Mucosa of stomach (tissue), 1 donor: ENCODE measurements around the gene DNMBP.

ENCODE experiments used
- H3K27me3 ChIP-seq: one replicate; pipeline ENCODE4 v1.7.0; 2013; ENCODE audit warnings: mild to moderate bottlenecking, low read length; ENCODE audit not compliant: control insufficient read depth, insufficient read depth
- H3K36me3 ChIP-seq: one replicate; pipeline ENCODE4 v1.7.0; 2013; ENCODE audit warnings: low read length; ENCODE audit not compliant: control insufficient read depth, insufficient read depth
- H3K4me1 ChIP-seq: one replicate; pipeline ENCODE4 v1.7.0; 2013; ENCODE audit warnings: mild to moderate bottlenecking, low read length; ENCODE audit not compliant: control insufficient read depth, insufficient read depth
- H3K4me3 ChIP-seq: one replicate; pipeline ENCODE4 v1.7.0; 2013; ENCODE audit warnings: low read length
- H3K9ac ChIP-seq: one replicate; pipeline ENCODE4 v1.7.0; 2013; ENCODE audit warnings: mild to moderate bottlenecking, low read length, moderate library complexity
- H3K9me3 ChIP-seq: one replicate; pipeline ENCODE4 v1.7.0; 2013; ENCODE audit warnings: mild to moderate bottlenecking, low read length, moderate library complexity; ENCODE audit not compliant: control insufficient read depth
- donor health status: Pancreatic carcinoma.

DNMBP gene

GRCh38 chr10:100009283-100009792 lies 409 bp downstream of the DNMBP start:
- Histone ChIP-seq H3K9ac (peak overlapping the region; percentile 73), H3K4me3 (peak overlapping the region; percentile 72), H3K36me3 (no peaks in the 10 kb centered on the region), H3K4me1 (peaks cover 13% of the 10 kb centered on the region), H3K9me3 (no peaks in the 10 kb centered on the region), H3K27me3 (no peaks in the 10 kb centered on the region)

- Histone ChIP-seq H3K9ac (peak overlapping the region; percentile 73), H3K9me3 (no peaks in the 10 kb centered on the region), H3K27me3 (no peaks in the 10 kb centered on the region), H3K4me3 (peak overlapping the region; percentile 72), H3K4me1 (peaks cover 13% of the 10 kb centered on the region), H3K36me3 (no peaks in the 10 kb centered on the region)
These were observed 952 bp downstream of the DNMBP start for GRCh38 chr10:100008708-100009282.

DNA sequence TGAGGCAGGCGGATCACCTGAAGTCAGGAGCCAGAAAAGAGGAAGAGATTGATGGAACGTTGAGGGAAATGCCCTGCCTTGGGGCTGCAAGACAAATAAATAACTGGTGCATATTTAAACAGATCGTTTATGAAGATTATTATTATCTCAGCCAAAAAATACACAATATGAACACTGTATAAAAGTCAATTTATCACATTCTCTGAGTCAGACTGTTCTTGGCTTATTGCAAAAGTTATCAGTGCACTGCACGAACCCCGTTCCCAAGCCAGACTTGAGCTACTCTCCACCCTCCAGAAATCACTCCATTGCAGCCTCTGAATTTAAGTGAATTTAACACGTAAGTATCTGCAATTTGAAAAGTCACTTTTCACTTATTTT lies 1.6 kb downstream of the DNMBP start:
- H3K36me3 ChIP-seq: no peaks in the 10 kb centered on the region
- H3K4me3 ChIP-seq: no peak overlapping the region
- no peaks in the 10 kb centered on the region for H3K9me3 ChIP-seq
- peak overlapping the region; percentile 73 for H3K9ac ChIP-seq
- H3K27me3 ChIP-seq: no peaks in the 10 kb centered on the region
- peaks cover 13% of the 10 kb centered on the region for H3K4me1 ChIP-seq

GRCh38 chr10:100007231-100008141 lies 2.3 kb downstream of the DNMBP start:
- no peak overlapping the region for H3K4me3 ChIP-seq
- no peak overlapping the region for H3K9ac ChIP-seq

DNA sequence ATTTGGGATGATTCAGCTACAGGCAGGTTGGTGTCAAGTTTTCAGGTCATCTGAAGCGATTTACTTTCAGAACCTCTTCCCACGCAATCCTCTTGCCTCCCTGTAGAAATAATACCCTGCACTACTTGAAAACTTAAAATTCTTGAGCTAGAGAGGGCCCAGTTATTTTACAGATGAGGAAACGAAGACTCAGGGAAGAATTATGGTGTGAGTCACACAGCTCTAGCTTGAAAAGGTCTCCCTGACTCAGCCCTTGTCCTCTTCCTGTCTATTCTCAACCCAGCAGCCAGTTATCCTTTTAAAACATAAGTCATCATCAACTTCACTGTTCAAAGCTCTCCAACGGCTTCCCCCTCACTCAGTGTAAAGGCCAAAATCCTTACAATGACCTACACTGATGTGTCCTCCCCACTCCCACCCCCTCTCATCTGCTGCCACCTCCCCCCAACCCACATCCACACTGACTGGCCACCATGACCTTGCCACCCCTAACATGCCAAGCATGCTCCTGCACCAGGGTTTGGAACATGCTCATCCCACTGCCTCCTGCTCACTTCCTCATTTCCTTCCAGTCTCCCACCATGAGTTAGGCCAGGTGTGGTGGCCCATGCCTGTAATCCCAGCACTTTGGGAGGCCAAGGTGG lies 3.4 kb downstream of the DNMBP start:
- Histone ChIP-seq H3K4me3 (no peak overlapping the region), H3K4me1 (peaks cover 18% of the 10 kb centered on the region)

More at GRCh38 chr10:100007231-100008141, 2.3 kb downstream of the DNMBP start:
- Histone ChIP-seq H3K36me3 (no peaks in the 10 kb centered on the region), H3K27me3 (no peaks in the 10 kb centered on the region), H3K9me3 (no peaks in the 10 kb centered on the region), H3K4me1 (peaks cover 13% of the 10 kb centered on the region)

GRCh38 chr10:100004805-100005510 lies 4.8 kb downstream of the DNMBP start:
- H3K27me3 ChIP-seq: no peaks in the 10 kb centered on the region
- H3K4me1 ChIP-seq: peaks cover 19% of the 10 kb centered on the region
- no peaks in the 10 kb centered on the region for H3K9me3 ChIP-seq
- H3K4me3 ChIP-seq: no peak overlapping the region
- no peaks in the 10 kb centered on the region for H3K36me3 ChIP-seq
- H3K9ac ChIP-seq: no peak overlapping the region

More for the DNA sequence above, 3.4 kb downstream of the DNMBP start:
- Histone ChIP-seq H3K9ac (no peak overlapping the region), H3K27me3 (no peaks in the 10 kb centered on the region), H3K36me3 (no peaks in the 10 kb centered on the region), H3K9me3 (no peaks in the 10 kb centered on the region)

- Histone ChIP-seq H3K9me3 (no peaks in the 10 kb centered on the region), H3K27me3 (no peaks in the 10 kb centered on the region), H3K36me3 (no peaks in the 10 kb centered on the region), H3K4me1 (peaks cover 5% of the 10 kb centered on the region), H3K4me3 (no peak overlapping the region), H3K9ac (no peak overlapping the region)
These were observed 9.6 kb downstream of the DNMBP start for GRCh38 chr10:100000109-100000644.

GRCh38 chr10:99999319-100000108 lies 10.2 kb downstream of the DNMBP start:
- H3K4me1 ChIP-seq: peaks cover 5% of the 10 kb centered on the region
- H3K4me3 ChIP-seq: no peak overlapping the region
- no peaks in the 10 kb centered on the region for H3K27me3 ChIP-seq
- H3K9ac ChIP-seq: no peak overlapping the region
- H3K9me3 ChIP-seq: no peaks in the 10 kb centered on the region
- no peaks in the 10 kb centered on the region for H3K36me3 ChIP-seq

GRCh38 chr10:99998889-99999288 lies 10.9 kb downstream of the DNMBP start:
- Histone ChIP-seq H3K4me3 (no peak overlapping the region), H3K9me3 (no peaks in the 10 kb centered on the region), H3K27me3 (no peaks in the 10 kb centered on the region), H3K9ac (no peak overlapping the region), H3K36me3 (no peaks in the 10 kb centered on the region), H3K4me1 (peaks cover 5% of the 10 kb centered on the region)

DNA sequence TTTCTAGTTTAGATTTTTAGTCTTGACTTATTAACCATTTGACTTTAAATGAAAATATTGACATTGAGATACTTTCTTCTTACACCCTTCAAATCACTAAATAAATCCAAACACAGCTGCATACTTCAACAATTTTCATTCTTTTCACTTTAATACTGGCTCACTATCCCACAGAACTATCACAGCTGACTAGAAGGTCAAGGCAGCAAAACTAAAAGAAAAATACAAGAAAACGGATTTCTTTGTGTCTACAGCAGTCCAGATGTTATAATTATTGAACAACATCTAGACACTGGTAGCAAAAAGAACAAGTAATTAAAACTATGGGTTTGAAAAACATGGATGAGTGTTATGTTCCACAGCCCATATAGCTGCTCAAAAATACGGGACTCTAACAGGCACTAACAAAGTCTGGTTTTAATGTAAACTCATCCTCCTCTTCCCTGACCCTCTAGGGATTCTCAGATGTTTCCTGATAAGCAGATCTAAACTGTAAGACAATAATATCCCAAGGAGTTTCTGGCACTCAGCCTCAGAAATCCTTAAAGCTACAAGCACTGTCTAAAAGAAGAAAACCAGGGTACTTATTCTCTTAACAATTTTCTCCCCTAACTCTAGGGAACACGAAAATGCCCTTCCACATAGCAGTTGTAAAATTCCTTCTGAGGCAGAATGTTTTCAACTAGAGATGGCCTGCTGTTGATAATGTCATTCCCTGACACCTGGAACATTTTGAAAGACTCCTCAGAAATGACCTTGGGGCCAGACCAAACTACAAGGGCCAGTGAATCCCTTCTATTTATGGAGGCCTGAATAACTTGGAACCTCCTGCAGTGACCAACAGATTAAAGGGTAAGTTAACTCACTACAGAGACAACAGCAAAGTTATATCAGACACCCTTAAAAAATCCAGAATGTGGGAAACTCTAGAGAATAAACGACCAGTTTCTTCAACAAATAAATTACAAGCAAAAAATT lies 12.8 kb downstream of the DNMBP start:
- Histone ChIP-seq H3K4me1 (peaks cover 5% of the 10 kb centered on the region), H3K36me3 (no peaks in the 10 kb centered on the region), H3K4me3 (no peak overlapping the region), H3K27me3 (no peaks in the 10 kb centered on the region), H3K9me3 (no peaks in the 10 kb centered on the region), H3K9ac (no peak overlapping the region)
